ENCODE data around the gene PHF1. TPM values are rescaled to one million over a fixed set of nuclear protein-coding genes. Genes with fewer than 3 reads are reported as not detected.

Gene PHF1
- total RNA-seq, 1 donor: 30.8 TPM

GRCh38 chr6:33424855-33425667 is 14.2 kb downstream of the PHF1 start:
- H3K27ac ChIP-seq (ENCODE audit: low read depth, low read length): peak overlapping the region; percentile 76
- peak overlapping the region; percentile 77 for H3K4me3 ChIP-seq (ENCODE audit: insufficient read depth, low read length)
- H2AFZ ChIP-seq (ENCODE audit: low read length): peak overlapping the region; percentile 76
- H3K4me2 ChIP-seq (ENCODE audit: insufficient read depth, low read length): peak overlapping the region; percentile 96
- peaks cover 41% of the 10 kb centered on the region for H3K4me1 ChIP-seq (ENCODE audit: insufficient read depth, low read length)
- peaks cover 19% of the 10 kb centered on the region for H4K20me1 ChIP-seq (ENCODE audit: insufficient read depth, low read length)
- H3K9me3 ChIP-seq (ENCODE audit: low read depth, low read length): no peaks in the 10 kb centered on the region
- H3K36me3 ChIP-seq (ENCODE audit: insufficient read depth, low read length): peaks cover 6% of the 10 kb centered on the region
- no peaks in the 10 kb centered on the region for H3K27me3 ChIP-seq (ENCODE audit: insufficient read depth, low read length)
- DNase-seq (ENCODE audit: insufficient read length, low spot score, missing footprints): peak; percentile 69
- H3K79me2 ChIP-seq (ENCODE audit: insufficient read depth, low read length): peaks cover 62% of the 10 kb centered on the region
- TF ChIP-seq, protein P1, sequence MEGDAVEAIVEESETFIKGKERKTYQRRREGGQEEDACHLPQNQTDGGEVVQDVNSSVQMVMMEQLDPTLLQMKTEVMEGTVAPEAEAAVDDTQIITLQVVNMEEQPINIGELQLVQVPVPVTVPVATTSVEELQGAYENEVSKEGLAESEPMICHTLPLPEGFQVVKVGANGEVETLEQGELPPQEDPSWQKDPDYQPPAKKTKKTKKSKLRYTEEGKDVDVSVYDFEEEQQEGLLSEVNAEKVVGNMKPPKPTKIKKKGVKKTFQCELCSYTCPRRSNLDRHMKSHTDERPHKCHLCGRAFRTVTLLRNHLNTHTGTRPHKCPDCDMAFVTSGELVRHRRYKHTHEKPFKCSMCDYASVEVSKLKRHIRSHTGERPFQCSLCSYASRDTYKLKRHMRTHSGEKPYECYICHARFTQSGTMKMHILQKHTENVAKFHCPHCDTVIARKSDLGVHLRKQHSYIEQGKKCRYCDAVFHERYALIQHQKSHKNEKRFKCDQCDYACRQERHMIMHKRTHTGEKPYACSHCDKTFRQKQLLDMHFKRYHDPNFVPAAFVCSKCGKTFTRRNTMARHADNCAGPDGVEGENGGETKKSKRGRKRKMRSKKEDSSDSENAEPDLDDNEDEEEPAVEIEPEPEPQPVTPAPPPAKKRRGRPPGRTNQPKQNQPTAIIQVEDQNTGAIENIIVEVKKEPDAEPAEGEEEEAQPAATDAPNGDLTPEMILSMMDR (IDR thresholded peaks at IDR 0.05; ENCODE audit: extremely low read depth, low read depth, low read length): no peak

- Histone ChIP-seq H4K20me1 (ENCODE audit: insufficient read depth, low read length) (peaks cover 26% of the 10 kb centered on the region), H2AFZ (ENCODE audit: low read length) (peak overlapping the region; percentile 76), H3K4me2 (ENCODE audit: insufficient read depth, low read length) (peak overlapping the region; percentile 96), H3K9me3 (ENCODE audit: low read depth, low read length) (no peaks in the 10 kb centered on the region), H3K79me2 (ENCODE audit: insufficient read depth, low read length) (peaks cover 66% of the 10 kb centered on the region), H3K36me3 (ENCODE audit: insufficient read depth, low read length) (peaks cover 6% of the 10 kb centered on the region), H3K27me3 (ENCODE audit: insufficient read depth, low read length) (no peaks in the 10 kb centered on the region), H3K4me1 (ENCODE audit: insufficient read depth, low read length) (peaks cover 41% of the 10 kb centered on the region), H3K27ac (ENCODE audit: low read depth, low read length) (peak overlapping the region; percentile 76), H3K4me3 (ENCODE audit: insufficient read depth, low read length) (peak overlapping the region; percentile 77)
- DNase-seq (ENCODE audit: insufficient read length, low spot score, missing footprints): peak; percentile 99
- TF ChIP-seq, protein P1 (IDR thresholded peaks at IDR 0.05; ENCODE audit: extremely low read depth, low read depth, low read length): peak; percentile 49
Observed at GRCh38 chr6:33425668-33426577, 15.1 kb downstream of the PHF1 start.

GRCh38 chr6:33426590-33427511 is 16.0 kb downstream of the PHF1 start:
- Histone ChIP-seq H3K27me3 (ENCODE audit: insufficient read depth, low read length) (no peaks in the 10 kb centered on the region), H3K4me1 (ENCODE audit: insufficient read depth, low read length) (peaks cover 36% of the 10 kb centered on the region), H3K79me2 (ENCODE audit: insufficient read depth, low read length) (peaks cover 64% of the 10 kb centered on the region), H3K4me2 (ENCODE audit: insufficient read depth, low read length) (peak overlapping the region; percentile 96), H2AFZ (ENCODE audit: low read length) (no peak overlapping the region), H3K4me3 (ENCODE audit: insufficient read depth, low read length) (peak overlapping the region; percentile 79), H3K27ac (ENCODE audit: low read depth, low read length) (peak overlapping the region; percentile 52), H3K9me3 (ENCODE audit: low read depth, low read length) (no peaks in the 10 kb centered on the region), H3K36me3 (ENCODE audit: insufficient read depth, low read length) (peaks cover 6% of the 10 kb centered on the region), H4K20me1 (ENCODE audit: insufficient read depth, low read length) (peaks cover 33% of the 10 kb centered on the region)
- TF ChIP-seq, protein P1 (IDR thresholded peaks at IDR 0.05; ENCODE audit: extremely low read depth, low read depth, low read length): no peak
- DNase-seq (ENCODE audit: insufficient read length, low spot score, missing footprints): peak; percentile 85
